ENCODE results near the gene ILF3.
A peak's percentile ranks its signal among the peaks of the same experiment; 100 is the strongest.

Gene ILF3

DNA sequence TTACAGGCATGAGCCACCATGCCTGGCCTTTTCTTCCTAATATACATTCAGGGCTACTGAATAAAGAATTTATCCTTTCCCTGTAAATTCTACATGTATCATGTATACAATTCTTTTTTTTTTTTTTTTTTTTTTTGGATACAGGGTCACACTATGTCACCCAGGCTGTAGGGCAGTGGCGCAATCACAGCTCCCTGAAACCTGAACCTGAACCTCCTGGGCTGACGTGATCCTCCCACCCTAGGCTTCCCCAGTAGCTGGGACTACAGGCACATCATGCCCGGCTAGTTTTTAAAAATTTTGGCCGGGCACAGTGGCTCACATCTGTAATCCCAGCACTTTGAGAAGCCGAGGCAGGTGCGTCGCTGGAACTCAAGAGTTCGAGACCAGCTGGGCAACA, 35.3 kb upstream of the ILF3 start:
- no peaks in the 10 kb centered on the region for H3K9me3 ChIP-seq (ENCODE audit: insufficient read depth, low read length)
- TF ChIP-seq YY1 (IDR thresholded peaks at IDR 0.05; ENCODE audit: insufficient read depth, insufficient read length) (no peak), SUZ12 (IDR thresholded peaks at IDR 0.05; ENCODE audit: extremely low read depth, insufficient read depth, insufficient read length) (no peak), ZNF274 (IDR thresholded peaks at IDR 0.05; ENCODE audit: low read depth, low read length) (no peak)

DNA sequence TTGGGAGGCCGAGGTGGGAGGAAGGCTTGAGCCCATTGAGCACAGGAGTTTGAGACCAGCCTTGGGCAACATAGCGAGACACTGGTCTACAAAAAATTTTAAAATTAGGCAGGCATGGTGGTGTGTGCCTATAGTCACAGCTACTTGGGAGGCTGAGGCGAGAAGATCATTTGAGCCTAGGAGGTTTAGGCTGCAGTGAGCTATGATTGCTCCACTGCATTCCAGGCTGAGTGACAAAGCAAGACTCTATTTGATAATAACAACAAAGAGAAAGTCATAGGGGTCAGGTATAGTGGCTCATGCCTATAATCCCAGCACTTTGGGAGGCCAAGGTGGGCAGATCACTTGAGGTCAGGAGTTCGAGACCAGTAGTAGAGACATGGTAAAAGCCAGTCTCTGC, 33.4 kb upstream of the ILF3 start:
- Histone ChIP-seq H3K9me3 (ENCODE audit: insufficient read depth, low read length) (no peaks in the 10 kb centered on the region), H3K36me3 (ENCODE audit: insufficient read depth, insufficient read length, low read length) (peaks cover 8% of the 10 kb centered on the region), H3K4me1 (ENCODE audit: insufficient read depth, insufficient read length) (peaks cover 10% of the 10 kb centered on the region), H3K27me3 (ENCODE audit: insufficient read depth, insufficient read length) (no peaks in the 10 kb centered on the region), H3K4me3 (ENCODE audit: insufficient read length, low read depth) (no peak overlapping the region), H3K9ac (ENCODE audit: insufficient read length, low read depth) (no peak overlapping the region)
- DNase-seq (ENCODE audit: low read depth, low spot score) = no peak
- no peak for TF ChIP-seq YY1 (IDR thresholded peaks at IDR 0.05; ENCODE audit: insufficient read depth, insufficient read length)
- TF ChIP-seq ZNF274 (IDR thresholded peaks at IDR 0.05; ENCODE audit: low read depth, low read length) = no peak
- no peak for TF ChIP-seq SUZ12 (IDR thresholded peaks at IDR 0.05; ENCODE audit: extremely low read depth, insufficient read depth, insufficient read length)

More for the DNA sequence above, 35.3 kb upstream of the ILF3 start:
- no peak for DNase-seq (ENCODE audit: low read depth, low spot score)
- peaks cover 6% of the 10 kb centered on the region for H3K4me1 ChIP-seq (ENCODE audit: insufficient read depth, insufficient read length)
- no peak overlapping the region for H3K9ac ChIP-seq (ENCODE audit: insufficient read length, low read depth)
- no peak overlapping the region for H3K4me3 ChIP-seq (ENCODE audit: insufficient read length, low read depth)
- no peaks in the 10 kb centered on the region for H3K27me3 ChIP-seq (ENCODE audit: insufficient read depth, insufficient read length)
- peaks cover 10% of the 10 kb centered on the region for H3K36me3 ChIP-seq (ENCODE audit: insufficient read depth, insufficient read length, low read length)

DNA sequence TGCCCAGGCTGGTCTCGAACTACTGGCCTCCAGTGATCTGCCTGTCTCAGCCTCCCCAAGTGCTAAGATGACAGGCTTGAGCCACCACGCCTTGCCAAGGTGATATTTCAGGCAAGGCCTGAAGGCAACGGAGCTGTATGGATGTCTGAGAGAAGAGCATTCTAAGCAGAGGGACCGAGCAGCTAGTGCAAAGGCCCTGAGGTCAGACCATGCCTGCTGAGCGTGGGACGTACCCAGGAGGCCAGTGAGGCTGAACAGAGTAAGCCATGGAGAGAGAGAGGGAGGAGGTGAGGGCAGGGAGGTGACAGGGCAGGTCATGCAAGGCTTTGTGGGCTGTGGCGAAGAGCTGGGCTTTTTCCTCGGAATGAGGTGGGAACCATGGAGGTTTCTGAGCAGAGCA, 32.2 kb upstream of the ILF3 start:
- H3K36me3 ChIP-seq (ENCODE audit: insufficient read depth, insufficient read length, low read length) = peaks cover 7% of the 10 kb centered on the region
- TF ChIP-seq YY1 (IDR thresholded peaks at IDR 0.05; ENCODE audit: insufficient read depth, insufficient read length) (no peak), ZNF274 (IDR thresholded peaks at IDR 0.05; ENCODE audit: low read depth, low read length) (no peak), SUZ12 (IDR thresholded peaks at IDR 0.05; ENCODE audit: extremely low read depth, insufficient read depth, insufficient read length) (no peak)

DNA sequence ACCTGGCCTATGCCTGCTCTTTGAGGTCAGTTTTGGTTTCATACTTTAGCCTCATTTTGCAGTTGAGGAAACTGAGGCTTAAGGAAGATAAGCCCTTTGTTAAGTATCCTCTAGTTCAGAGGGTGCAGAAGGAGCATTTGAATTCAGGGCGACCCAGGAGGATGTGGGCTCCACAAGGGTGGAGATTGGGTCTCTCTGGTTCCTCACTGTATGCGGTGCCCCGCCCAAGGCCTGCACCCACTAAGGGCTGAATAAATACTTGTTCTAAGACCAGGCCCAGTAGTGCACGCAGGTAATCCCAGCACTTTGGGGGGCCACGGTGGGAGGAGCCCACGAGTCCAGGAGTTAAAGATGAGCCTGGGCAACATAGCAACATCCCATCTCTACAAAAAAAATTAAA, 29.6 kb upstream of the ILF3 start:
- Histone ChIP-seq H3K9me3 (ENCODE audit: insufficient read depth, low read length) (no peaks in the 10 kb centered on the region), H3K9ac (ENCODE audit: insufficient read length, low read depth) (no peak overlapping the region), H3K4me3 (ENCODE audit: insufficient read length, low read depth) (no peak overlapping the region), H3K27me3 (ENCODE audit: insufficient read depth, insufficient read length) (no peaks in the 10 kb centered on the region), H3K36me3 (ENCODE audit: insufficient read depth, insufficient read length, low read length) (peaks cover 14% of the 10 kb centered on the region), H3K4me1 (ENCODE audit: insufficient read depth, insufficient read length) (peaks cover 10% of the 10 kb centered on the region)
- no peak for DNase-seq (ENCODE audit: low read depth, low spot score)
- TF ChIP-seq ZNF274 (IDR thresholded peaks at IDR 0.05; ENCODE audit: low read depth, low read length) (no peak), YY1 (IDR thresholded peaks at IDR 0.05; ENCODE audit: insufficient read depth, insufficient read length) (no peak), SUZ12 (IDR thresholded peaks at IDR 0.05; ENCODE audit: extremely low read depth, insufficient read depth, insufficient read length) (no peak)

More for the DNA sequence above, 32.2 kb upstream of the ILF3 start:
- Histone ChIP-seq H3K4me3 (ENCODE audit: insufficient read length, low read depth) (no peak overlapping the region), H3K4me1 (ENCODE audit: insufficient read depth, insufficient read length) (peaks cover 13% of the 10 kb centered on the region), H3K27me3 (ENCODE audit: insufficient read depth, insufficient read length) (no peaks in the 10 kb centered on the region), H3K9me3 (ENCODE audit: insufficient read depth, low read length) (no peaks in the 10 kb centered on the region), H3K9ac (ENCODE audit: insufficient read length, low read depth) (no peak overlapping the region)
- DNase-seq (ENCODE audit: low read depth, low spot score) = no peak

DNA sequence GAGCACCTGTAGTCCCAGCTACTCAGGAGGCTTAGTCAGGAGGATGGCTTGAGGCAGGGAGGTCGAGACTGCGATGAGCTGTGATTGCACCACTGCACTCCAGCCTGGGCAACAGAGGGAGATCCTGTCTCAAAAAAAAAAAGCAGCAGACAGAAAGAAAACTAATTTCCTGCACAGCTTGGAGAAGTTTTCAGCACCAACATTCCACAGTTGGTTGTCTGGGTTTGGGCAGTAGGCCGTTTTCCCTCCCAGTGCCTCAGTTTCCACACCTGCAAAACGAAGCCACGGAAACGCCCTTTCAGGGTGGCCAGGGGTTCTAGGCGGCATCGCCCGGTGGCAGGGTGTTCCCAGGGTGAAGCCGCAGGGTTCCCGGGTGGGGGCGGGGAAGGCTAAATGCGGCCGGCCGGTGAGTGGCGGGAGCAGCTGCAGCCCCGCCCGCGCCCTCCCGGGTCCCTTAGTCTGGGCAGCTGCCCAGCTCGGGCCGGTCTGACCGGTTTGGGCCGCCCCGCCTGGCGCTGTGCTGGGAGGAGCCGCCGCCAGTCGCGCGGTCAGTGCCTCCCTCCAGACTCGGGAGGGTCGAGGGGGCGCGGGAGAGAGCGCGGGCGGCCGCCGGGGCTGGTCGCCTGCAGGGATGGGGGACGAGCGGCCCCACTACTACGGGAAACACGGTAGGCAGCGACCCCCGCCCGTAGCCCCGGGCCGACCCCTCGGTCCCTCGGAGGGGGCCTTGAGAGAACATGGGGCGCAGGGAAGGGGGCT, 29.0 kb upstream of the ILF3 start, which contains the start of gene SLC44A2:
SLC44A2 (plus strand) TSS at position 551 of the 759 bp plus-strand sequence; CDS start at position 632, 81 bp downstream.
- Histone ChIP-seq H3K4me3 (ENCODE audit: insufficient read length, low read depth) (peak within 1 kb of the TSS; percentile 41), H3K27me3 (ENCODE audit: insufficient read depth, insufficient read length) (no peaks in the 10 kb centered on the region), H3K9ac (ENCODE audit: insufficient read length, low read depth) (peak within 1 kb of the TSS; percentile 85), H3K4me1 (ENCODE audit: insufficient read depth, insufficient read length) (peaks cover 10% of the 10 kb centered on the region), H3K36me3 (ENCODE audit: insufficient read depth, insufficient read length, low read length) (peaks cover 18% of the 10 kb centered on the region), H3K9me3 (ENCODE audit: insufficient read depth, low read length) (no peaks in the 10 kb centered on the region)
- no peak for DNase-seq (ENCODE audit: low read depth, low spot score)
- TF ChIP-seq SUZ12 (IDR thresholded peaks at IDR 0.05; ENCODE audit: extremely low read depth, insufficient read depth, insufficient read length) = no peak
- no peak for TF ChIP-seq ZNF274 (IDR thresholded peaks at IDR 0.05; ENCODE audit: low read depth, low read length)
- TF ChIP-seq YY1 (IDR thresholded peaks at IDR 0.05; ENCODE audit: insufficient read depth, insufficient read length) = no peak

DNA sequence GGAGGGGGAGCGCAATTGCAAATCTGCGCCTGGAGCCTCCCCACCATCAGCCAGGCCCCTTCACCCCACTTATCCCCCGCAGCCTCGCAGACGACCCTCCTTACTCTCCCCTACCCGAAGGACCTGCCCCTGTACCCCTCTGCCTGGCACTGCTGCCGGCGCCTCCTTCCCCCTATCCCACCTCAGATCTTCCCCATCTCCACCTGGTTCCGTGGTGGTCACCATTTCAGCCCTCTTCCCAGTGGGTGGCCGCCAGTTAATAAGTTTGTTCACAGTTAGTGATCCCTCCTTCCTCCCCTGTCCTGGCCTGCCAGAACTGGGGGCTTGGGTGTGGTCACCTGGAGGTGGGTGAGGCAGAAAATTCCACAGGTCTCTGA, 28.4 kb upstream of the ILF3 start:
- H3K27me3 ChIP-seq (ENCODE audit: insufficient read depth, insufficient read length) = no peaks in the 10 kb centered on the region
- peaks cover 18% of the 10 kb centered on the region for H3K36me3 ChIP-seq (ENCODE audit: insufficient read depth, insufficient read length, low read length)
- no peak for DNase-seq (ENCODE audit: low read depth, low spot score)
- H3K4me1 ChIP-seq (ENCODE audit: insufficient read depth, insufficient read length) = peaks cover 10% of the 10 kb centered on the region
- peak overlapping the region; percentile 41 for H3K4me3 ChIP-seq (ENCODE audit: insufficient read length, low read depth)
- H3K9me3 ChIP-seq (ENCODE audit: insufficient read depth, low read length) = no peaks in the 10 kb centered on the region
- TF ChIP-seq SUZ12 (IDR thresholded peaks at IDR 0.05; ENCODE audit: extremely low read depth, insufficient read depth, insufficient read length) = no peak
- no peak for TF ChIP-seq YY1 (IDR thresholded peaks at IDR 0.05; ENCODE audit: insufficient read depth, insufficient read length)
- no peak for TF ChIP-seq ZNF274 (IDR thresholded peaks at IDR 0.05; ENCODE audit: low read depth, low read length)
- H3K9ac ChIP-seq (ENCODE audit: insufficient read length, low read depth) = peak overlapping the region; percentile 85

DNA sequence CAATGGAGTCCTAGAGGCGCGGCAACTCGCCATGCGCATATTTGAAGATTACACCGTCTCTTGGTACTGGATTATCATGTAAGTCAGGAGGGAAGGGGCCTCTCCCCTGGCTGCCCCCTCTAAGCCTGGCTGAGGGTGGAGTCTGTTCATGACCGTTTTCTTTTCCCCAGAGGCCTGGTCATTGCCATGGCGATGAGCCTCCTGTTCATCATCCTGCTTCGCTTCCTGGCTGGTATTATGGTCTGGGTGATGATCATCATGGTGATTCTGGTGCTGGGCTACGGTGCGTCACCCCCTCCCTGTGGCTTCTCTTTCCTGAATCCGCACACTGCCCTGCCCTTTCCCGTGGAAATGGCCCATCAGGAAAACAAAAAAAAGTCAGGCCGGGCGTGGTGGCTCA, 22.3 kb upstream of the ILF3 start:
- TF ChIP-seq ZNF274 (IDR thresholded peaks at IDR 0.05; ENCODE audit: low read depth, low read length) = no peak
- no peaks in the 10 kb centered on the region for H3K4me1 ChIP-seq (ENCODE audit: insufficient read depth, insufficient read length)
- H3K9ac ChIP-seq (ENCODE audit: insufficient read length, low read depth) = no peak overlapping the region
- H3K4me3 ChIP-seq (ENCODE audit: insufficient read length, low read depth) = no peak overlapping the region
- no peaks in the 10 kb centered on the region for H3K9me3 ChIP-seq (ENCODE audit: insufficient read depth, low read length)
- DNase-seq (ENCODE audit: low read depth, low spot score) = no peak
- peaks cover 66% of the 10 kb centered on the region for H3K36me3 ChIP-seq (ENCODE audit: insufficient read depth, insufficient read length, low read length)
- H3K27me3 ChIP-seq (ENCODE audit: insufficient read depth, insufficient read length) = no peaks in the 10 kb centered on the region

Data from NT2/D1 (cell line).